B cell (primary cell): ENCODE data around the gene ZSCAN21.

Experiments used
- CTCF ChIP-seq: fragments of 200-600 bp; IDR thresholded peaks from one replicate; pipeline ENCODE4 v1.8.0; 2022; ENCODE audit warnings: antibody characterized with exemption, mild to moderate bottlenecking
- EZH2 ChIP-seq: IDR thresholded peaks from 2 replicates; pipeline ENCODE4 v1.6.1; 2012; ENCODE audit warnings: borderline replicate concordance, low read depth, mild to moderate bottlenecking, moderate library complexity, low read length; ENCODE audit not compliant: insufficient read depth, poor library complexity, severe bottlenecking

DNA sequence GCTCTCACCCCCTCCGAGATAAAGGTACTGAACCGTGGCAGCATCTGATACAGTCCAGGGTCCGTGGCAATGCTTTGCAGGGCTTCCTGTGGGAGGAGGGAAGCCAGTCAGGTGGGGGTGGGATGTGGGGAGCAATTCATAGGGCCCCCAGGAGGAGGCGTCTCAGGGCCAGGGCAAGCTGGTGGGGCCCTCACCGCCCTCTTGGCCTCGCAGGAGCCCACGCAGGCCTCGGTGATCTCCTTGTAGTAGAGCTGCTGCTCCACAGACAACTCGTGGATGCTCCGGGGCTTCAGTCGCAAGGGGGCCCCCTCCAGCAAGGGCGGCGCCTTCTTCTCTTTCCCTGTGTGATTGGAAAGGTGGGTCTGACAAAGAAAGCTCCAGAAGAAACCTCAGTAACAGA is 62.3 kb downstream of the ZSCAN21 start:
- TF ChIP-seq CTCF (no peak), EZH2 (no peak)
